PC-3 (cell line): ENCODE results near the gene DPY19L3.

ENCODE experiments used
- EZH2 ChIP-seq: fragments of 300-600 bp; sonication (generic); IDR thresholded peaks from one replicate; pipeline ENCODE4 v1.6.1; 2017; ENCODE audit warnings: antibody characterized with exemption, mild to moderate bottlenecking, low read length; ENCODE audit not compliant: unreplicated experiment
- EZH2phosphoT487 ChIP-seq: fragments of 300-600 bp; sonication (generic); IDR thresholded peaks from 2 replicates; pipeline ENCODE4 v1.6.1; 2018; ENCODE audit warnings: mild to moderate bottlenecking, antibody characterized with exemption, low read length, borderline replicate concordance
- TF ChIP-seq, protein P1 (sequence below): fragments of 300-600 bp; sonication (generic); conservative IDR thresholded peaks from 2 replicates; pipeline ENCODE4 v1.5.1; 2017; ENCODE audit warnings: antibody characterized with exemption, low read depth, mild to moderate bottlenecking, low read length

DNA sequence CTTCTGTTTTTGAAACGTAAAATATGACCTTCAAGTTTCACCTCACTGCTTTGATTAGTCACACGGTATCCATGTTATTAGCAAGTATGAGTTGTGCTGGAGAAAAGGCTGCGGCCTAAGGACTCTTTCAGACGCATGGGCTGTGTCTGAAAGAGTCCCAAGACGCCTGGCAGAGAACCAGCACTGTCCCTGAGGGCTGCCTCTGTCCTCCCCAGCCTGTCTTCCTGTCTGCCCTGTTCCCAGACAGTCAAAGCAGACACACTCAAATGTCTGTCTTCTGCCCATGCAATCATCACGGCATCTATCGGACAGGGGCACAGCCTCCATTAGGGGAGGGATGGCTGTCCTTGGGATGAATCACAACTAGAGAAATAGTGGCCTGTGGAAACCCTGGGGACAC lies 65.5 kb downstream of the DPY19L3 start:
- TF ChIP-seq, protein P1, sequence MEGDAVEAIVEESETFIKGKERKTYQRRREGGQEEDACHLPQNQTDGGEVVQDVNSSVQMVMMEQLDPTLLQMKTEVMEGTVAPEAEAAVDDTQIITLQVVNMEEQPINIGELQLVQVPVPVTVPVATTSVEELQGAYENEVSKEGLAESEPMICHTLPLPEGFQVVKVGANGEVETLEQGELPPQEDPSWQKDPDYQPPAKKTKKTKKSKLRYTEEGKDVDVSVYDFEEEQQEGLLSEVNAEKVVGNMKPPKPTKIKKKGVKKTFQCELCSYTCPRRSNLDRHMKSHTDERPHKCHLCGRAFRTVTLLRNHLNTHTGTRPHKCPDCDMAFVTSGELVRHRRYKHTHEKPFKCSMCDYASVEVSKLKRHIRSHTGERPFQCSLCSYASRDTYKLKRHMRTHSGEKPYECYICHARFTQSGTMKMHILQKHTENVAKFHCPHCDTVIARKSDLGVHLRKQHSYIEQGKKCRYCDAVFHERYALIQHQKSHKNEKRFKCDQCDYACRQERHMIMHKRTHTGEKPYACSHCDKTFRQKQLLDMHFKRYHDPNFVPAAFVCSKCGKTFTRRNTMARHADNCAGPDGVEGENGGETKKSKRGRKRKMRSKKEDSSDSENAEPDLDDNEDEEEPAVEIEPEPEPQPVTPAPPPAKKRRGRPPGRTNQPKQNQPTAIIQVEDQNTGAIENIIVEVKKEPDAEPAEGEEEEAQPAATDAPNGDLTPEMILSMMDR: no peak
- TF ChIP-seq EZH2: no peak
- no peak for TF ChIP-seq EZH2phosphoT487
